Endodermal cell (in vitro differentiated cells): Measurements from ENCODE around the gene SALL3. TPM values are rescaled to one million over a fixed set of nuclear protein-coding genes. Genes with fewer than 3 reads are reported as not detected.

Experiments used
- DNase-seq: peaks from one replicate; pipeline ENCODE4 v3.0.0-alpha.2; 2017
- H3K27ac ChIP-seq: 2 replicates; pipeline ENCODE4 v1.5.1; 2013; ENCODE audit warnings: mild to moderate bottlenecking, low read depth, low read length, moderate library complexity
- H3K27me3 ChIP-seq: 2 replicates; pipeline ENCODE4 v1.6.1; 2013; ENCODE audit warnings: mild to moderate bottlenecking, low read length, moderate library complexity; ENCODE audit not compliant: insufficient read depth, control insufficient read depth, poor library complexity, severe bottlenecking
- H3K36me3 ChIP-seq: 2 replicates; pipeline ENCODE4 v1.7.0; 2013; ENCODE audit warnings: mild to moderate bottlenecking, low read length, moderate library complexity; ENCODE audit not compliant: control insufficient read depth, insufficient read depth
- H3K4me1 ChIP-seq: one replicate; pipeline ENCODE4 v1.7.0; 2013; ENCODE audit warnings: low read length; ENCODE audit not compliant: control insufficient read depth, insufficient read depth
- H3K4me3 ChIP-seq: 2 replicates; pipeline ENCODE4 v1.5.1; 2013; ENCODE audit warnings: mild to moderate bottlenecking, low read length, moderate library complexity
- H3K9ac ChIP-seq: 2 replicates; pipeline ENCODE4 v1.6.1; 2013; ENCODE audit warnings: mild to moderate bottlenecking, low read length, moderate library complexity; ENCODE audit not compliant: poor library complexity, severe bottlenecking; ENCODE audit errors: extremely low read depth
- H3K9me3 ChIP-seq: 2 replicates; pipeline ENCODE4 v1.6.1; 2013; ENCODE audit warnings: mild to moderate bottlenecking, low read length, moderate library complexity; ENCODE audit not compliant: control insufficient read depth
- H3K27ac Mint-ChIP-seq: 2 replicates; pipeline ENCODE4 v1.8.0; 2020; ENCODE audit warnings: mixed read lengths
- H3K27me3 Mint-ChIP-seq: 2 replicates; pipeline ENCODE4 v1.8.0; 2021; ENCODE audit warnings: mild to moderate bottlenecking, mixed read lengths; ENCODE audit not compliant: insufficient read depth
- H3K36me3 Mint-ChIP-seq: 2 replicates; pipeline ENCODE4 v1.8.0; 2020; ENCODE audit warnings: low read depth, mixed read lengths
- H3K4me1 Mint-ChIP-seq: 2 replicates; pipeline ENCODE4 v1.8.0; 2020; ENCODE audit warnings: mixed read lengths
- H3K4me3 Mint-ChIP-seq: 2 replicates; pipeline ENCODE4 v1.8.0; 2020; ENCODE audit warnings: mild to moderate bottlenecking, moderate library complexity, mixed read lengths
- H3K9me3 Mint-ChIP-seq: 2 replicates; pipeline ENCODE4 v1.8.0; 2020; ENCODE audit warnings: mild to moderate bottlenecking, mixed read lengths
- CTCF ChIP-seq: fragments of 200-600 bp; sonication (generic); conservative IDR thresholded peaks from 2 replicates; pipeline ENCODE4 v1.5.0; 2021; ENCODE audit warnings: antibody characterized with exemption, mild to moderate bottlenecking
- WGBS, 2 experiments: methylation state at CpG; one replicate each; pipeline versions ENCODE4 v1.1.5 to v1.1.7; 2013; ENCODE audit warnings: missing lambda C conversion rate in 2 of 2, mixed read lengths in 1 of 2; ENCODE audit not compliant: insufficient coverage in 1 of 2, insufficient read length in 1 of 2; 5-methylcytosine and 5-hydroxymethylcytosine counted together
- total RNA-seq, 2 donors: library from RNA; stranded (reverse); fragmentation: NEBNext Ultra II Directional in 1 of 2; extraction: Animal tissue kit (Norgen Biotek cat#: 25700) in 1 of 2; gene quantifications; 2 replicates in 1 of 2; 3 replicates in 1 of 2; pipeline ENCODE4 v1.2.1, GENCODE V29; 2021

SALL3 gene
- total RNA-seq, 2 donors from 2014 or later: 9.5 to 36.4 TPM

- Histone ChIP-seq H3K4me1 (peaks cover 9% of the 10 kb centered on the region), H3K4me3 (no peak overlapping the region), H3K9me3 (no peaks in the 10 kb centered on the region), H3K27ac (no peak overlapping the region), H3K36me3 (no peaks in the 10 kb centered on the region), H3K27me3 (peaks cover 52% of the 10 kb centered on the region), H3K9ac (no peak overlapping the region)
- peaks cover 48% of the 10 kb centered on the region for H3K4me1 Mint-ChIP-seq
- no peak for TF ChIP-seq CTCF
- peaks cover 43% of the 10 kb centered on the region for H3K27me3 Mint-ChIP-seq
- WGBS, 2 experiments: 0% methylated on average over 15 to 76 of the region's 98 CpGs
- no peaks in the 10 kb centered on the region for H3K36me3 Mint-ChIP-seq
- H3K4me3 Mint-ChIP-seq: peak overlapping the region; percentile 57
- peak; percentile 84 for DNase-seq
- H3K9me3 Mint-ChIP-seq: no peaks in the 10 kb centered on the region
- no peak overlapping the region for H3K27ac Mint-ChIP-seq
Measured at GRCh38 chr18:78979056-78979729, 425 bp upstream of the SALL3 start.

- H3K4me1 ChIP-seq: peaks cover 9% of the 10 kb centered on the region
- H3K4me3 ChIP-seq: peak overlapping the region; percentile 80
- H3K27ac Mint-ChIP-seq: no peak overlapping the region
- H3K4me1 Mint-ChIP-seq: peaks cover 52% of the 10 kb centered on the region
- WGBS, 2 experiments: 0 to 1% methylated on average over 17 to 71 of the region's 71 CpGs
- DNase-seq: peak; percentile 79
- peak overlapping the region; percentile 67 for H3K4me3 Mint-ChIP-seq
- no peaks in the 10 kb centered on the region for H3K36me3 Mint-ChIP-seq
- peak overlapping the region; percentile 71 for H3K9ac ChIP-seq
- peaks cover 41% of the 10 kb centered on the region for H3K27me3 ChIP-seq
- no peaks in the 10 kb centered on the region for H3K36me3 ChIP-seq
- no peak overlapping the region for H3K27ac ChIP-seq
- TF ChIP-seq CTCF: no peak
- peaks cover 32% of the 10 kb centered on the region for H3K27me3 Mint-ChIP-seq
- H3K9me3 Mint-ChIP-seq: no peaks in the 10 kb centered on the region
- no peaks in the 10 kb centered on the region for H3K9me3 ChIP-seq
Measured at GRCh38 chr18:78980279-78980771, 707 bp downstream of the SALL3 start.

DNA sequence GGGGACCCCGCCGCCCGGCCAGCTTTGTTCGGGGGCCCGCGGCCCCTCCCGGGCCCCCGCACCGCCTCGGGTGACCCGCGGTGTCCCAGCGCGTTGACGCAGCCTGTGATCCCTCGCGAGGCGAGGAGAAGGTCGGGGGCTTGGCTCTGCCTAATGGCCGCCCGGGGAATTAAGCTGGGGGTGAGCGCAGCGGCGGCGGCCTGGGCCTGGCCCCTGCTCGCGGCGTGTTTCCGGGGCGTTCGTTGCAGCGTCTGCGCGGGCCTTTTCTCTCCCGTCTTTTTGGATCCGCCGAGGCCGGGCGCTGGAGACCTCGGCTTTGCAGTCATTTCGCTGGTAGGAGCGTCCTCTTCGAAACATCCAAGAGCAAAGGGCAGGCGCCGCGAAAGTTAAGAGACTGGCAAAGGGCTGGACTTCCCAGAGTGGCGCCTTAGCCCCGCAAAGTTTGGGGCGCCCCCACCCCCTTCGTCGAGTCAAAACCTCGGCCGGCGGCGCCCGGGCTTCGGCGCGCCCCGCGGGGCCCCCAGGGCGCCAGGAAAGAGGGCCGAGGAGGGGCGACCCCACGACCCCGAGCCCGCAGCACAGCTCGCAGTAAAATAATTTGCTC, 1.3 kb downstream of the SALL3 start:
- no peaks in the 10 kb centered on the region for H3K36me3 Mint-ChIP-seq
- peak; percentile 72 for DNase-seq
- Histone ChIP-seq H3K27ac (peak overlapping the region; percentile 13), H3K27me3 (peaks cover 35% of the 10 kb centered on the region), H3K4me3 (peak overlapping the region; percentile 80), H3K9me3 (no peaks in the 10 kb centered on the region), H3K9ac (peak overlapping the region; percentile 71), H3K4me1 (peaks cover 9% of the 10 kb centered on the region), H3K36me3 (no peaks in the 10 kb centered on the region)
- peaks cover 52% of the 10 kb centered on the region for H3K4me1 Mint-ChIP-seq
- peaks cover 27% of the 10 kb centered on the region for H3K27me3 Mint-ChIP-seq
- no peaks in the 10 kb centered on the region for H3K9me3 Mint-ChIP-seq
- no peak for TF ChIP-seq CTCF
- H3K4me3 Mint-ChIP-seq: peak overlapping the region; percentile 67
- peak overlapping the region; percentile 87 for H3K27ac Mint-ChIP-seq
- WGBS, 2 experiments: 0% methylated on average over 18 to 68 of the region's 68 CpGs
